Adipose tissue (tissue), 3 donors: ENCODE data around the gene KIFC3. TPM values are rescaled to one million over a fixed set of nuclear protein-coding genes. Genes with fewer than 3 reads are reported as not detected.

ENCODE experiments used
- H3K27ac ChIP-seq: one replicate; pipeline ENCODE4 v1.5.1; 2013; ENCODE audit warnings: low read depth, low read length
- WGBS, 3 donors: extraction: QIAGEN DNeasy Blood & Tissue Kit; methylation state at CpG; one replicate each; pipeline ENCODE4 v1.1.7; 2013; 5-methylcytosine and 5-hydroxymethylcytosine counted together
- polyA plus RNA-seq, 3 donors: library from polyadenylated mRNA; stranded (reverse); fragments of 200-250 nt; gene quantifications; one replicate each; pipeline ENCODE4 v1.2.3, GENCODE V29; 2013
- donor health status: healthy with polysubstance abuse.
- donor health status: Bipolar disorder and iron deficiency.
- donor health status: healthy.

KIFC3 gene
- polyA plus RNA-seq, 3 donors: 21.9 to 35.1 (median 31.6) TPM

DNA sequence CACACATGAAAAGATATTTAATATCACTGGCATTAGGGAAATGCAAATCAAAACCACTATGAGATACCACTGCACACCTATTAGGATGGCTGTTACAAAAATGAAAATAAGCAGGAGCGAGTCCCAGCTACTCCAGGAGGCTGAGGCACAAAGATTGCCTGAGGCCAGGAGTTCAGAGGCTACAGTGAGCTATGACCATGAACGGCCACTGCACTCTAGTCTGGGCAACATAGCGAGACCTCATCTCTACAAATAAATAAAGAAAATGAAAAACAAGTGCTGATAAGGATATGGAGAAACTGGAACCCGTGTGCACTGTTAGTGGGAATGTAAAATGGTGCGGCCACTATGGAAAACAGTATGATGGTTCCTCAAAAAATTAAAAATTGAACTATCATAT, 23.6 kb downstream of the KIFC3 start:
- no peak overlapping the region for H3K27ac ChIP-seq
- WGBS, 3 donors: 91 to 92% (median 92%) methylated on average over 5 of the region's 5 CpGs

DNA sequence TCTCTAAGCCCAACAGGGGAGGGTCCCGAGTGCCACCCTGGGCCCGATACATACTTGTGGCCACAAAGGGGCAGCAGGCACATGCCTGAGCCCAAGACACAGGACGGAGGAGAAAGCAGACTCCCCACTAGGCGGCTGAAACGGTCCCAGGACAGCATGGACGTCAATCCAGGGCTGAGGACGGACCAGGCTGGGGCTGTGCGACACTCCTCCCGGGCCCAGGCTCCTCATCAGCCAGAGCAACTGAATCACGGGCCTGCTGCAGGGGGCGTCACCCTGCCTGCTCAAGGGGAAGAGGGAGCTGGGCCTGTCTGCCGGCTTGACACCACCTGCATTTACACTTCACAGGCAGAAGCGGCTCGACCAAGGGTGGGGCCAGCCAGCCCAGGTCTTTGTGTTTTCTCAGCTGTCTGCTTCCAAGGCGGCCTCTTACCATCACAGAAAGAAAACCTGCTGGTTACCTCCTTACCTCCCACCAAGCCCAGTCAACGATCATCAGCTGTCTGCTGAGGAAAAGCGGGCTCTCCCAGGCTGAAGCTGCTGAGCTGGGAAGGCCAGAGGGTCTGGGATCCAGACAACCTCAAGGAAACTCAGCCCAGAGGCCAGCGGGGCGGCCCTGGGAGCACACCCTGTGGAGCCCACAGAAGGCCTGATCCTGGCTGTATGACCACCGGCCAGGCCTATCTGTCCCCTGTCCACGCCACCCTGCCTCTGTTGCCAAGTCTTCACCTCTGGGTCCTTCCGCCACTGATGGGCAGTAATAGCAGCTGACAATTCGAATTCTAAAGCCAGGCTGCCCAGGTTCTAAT, 26.4 kb downstream of the KIFC3 start:
- WGBS, 3 donors: 78 to 80% (median 79%) methylated on average over 23 of the region's 23 CpGs
- no peak overlapping the region for H3K27ac ChIP-seq

DNA sequence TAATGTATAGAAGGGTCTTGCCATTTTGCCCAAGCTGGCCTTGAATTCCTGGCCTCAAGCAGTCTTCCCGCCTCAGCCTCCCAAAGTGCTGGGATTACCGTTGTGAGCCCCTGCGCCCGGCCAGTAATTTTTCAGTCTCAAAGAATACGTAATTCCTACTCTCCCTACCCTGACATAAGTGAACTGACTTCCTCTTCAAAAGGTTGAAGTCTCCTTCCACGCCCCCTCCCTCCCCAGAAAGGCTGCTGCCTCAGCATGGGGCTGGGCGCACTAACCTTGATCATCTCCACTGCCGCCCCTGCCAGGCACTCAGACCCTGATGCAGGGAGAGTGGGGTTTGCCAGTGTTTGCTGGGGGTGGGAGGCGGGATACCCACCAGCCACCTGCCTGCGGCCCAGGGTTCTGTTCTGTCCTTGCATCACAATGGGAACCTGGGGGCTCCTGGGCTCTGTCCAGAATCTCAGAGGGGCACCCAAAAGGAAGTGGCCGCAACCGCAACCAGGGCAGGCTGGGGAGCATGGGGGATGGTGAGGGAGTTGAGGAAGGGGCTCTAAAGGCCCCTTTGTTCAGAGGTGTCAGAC, 27.5 kb downstream of the KIFC3 start:
- 83 to 89% (median 89%) methylated on average over 12 of the region's 12 CpGs for WGBS, 3 donors

DNA sequence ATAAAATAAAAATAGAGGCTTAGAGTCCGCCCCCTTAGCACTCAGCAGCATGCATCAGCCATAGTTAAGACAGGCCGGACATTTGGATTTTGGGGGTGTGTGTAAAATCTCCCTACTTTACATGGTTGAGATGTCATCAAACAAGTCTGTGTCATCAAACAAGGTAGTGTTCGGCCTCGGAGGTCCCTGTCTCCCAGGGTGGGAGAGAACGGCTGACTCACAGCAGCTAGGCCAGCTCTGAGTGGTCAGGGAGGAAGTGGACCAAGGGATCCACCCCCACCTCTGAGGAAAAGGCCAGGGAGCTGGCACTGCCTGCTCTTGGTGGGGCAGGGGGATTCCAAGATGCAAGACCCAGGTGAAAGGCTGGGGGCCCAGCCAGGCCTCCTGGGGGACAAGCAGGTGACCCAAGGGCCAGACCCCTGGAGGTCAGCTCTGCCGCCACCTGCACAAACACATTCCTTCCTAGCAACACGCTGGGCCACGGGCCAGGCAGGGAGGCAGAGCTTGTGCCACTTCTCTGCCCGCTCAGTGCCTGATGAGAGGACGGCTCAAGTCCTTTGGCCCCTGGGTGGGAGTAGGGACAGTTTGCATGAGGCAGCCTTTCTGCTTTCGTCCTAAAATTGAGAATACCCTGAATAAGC, 28.5 kb downstream of the KIFC3 start:
- H3K27ac ChIP-seq: no peak overlapping the region
- 41 to 91% (median 90%) methylated on average over 11 of the region's 11 CpGs for WGBS, 3 donors

More for the DNA sequence above, 27.5 kb downstream of the KIFC3 start:
- H3K27ac ChIP-seq: no peak overlapping the region

DNA sequence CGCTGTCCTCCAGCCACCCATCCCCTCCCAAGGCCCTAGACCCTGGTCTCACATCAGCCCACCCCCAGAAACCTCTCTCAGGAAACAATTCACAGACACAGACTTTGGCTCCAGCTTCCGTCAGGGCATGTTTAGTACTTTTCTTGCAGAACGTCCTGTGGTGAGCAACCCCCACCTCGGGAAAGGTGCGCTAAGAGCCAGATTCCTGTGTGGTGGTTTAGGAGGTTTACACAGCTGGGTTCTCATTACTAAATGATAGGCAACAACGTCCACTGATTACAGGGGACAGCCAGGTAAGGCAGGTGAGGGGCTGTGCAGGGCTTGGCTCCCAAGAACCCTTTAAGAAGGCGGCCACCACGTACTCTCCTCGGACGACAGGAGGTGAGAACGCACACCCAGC, 29.3 kb downstream of the KIFC3 start:
- no peak overlapping the region for H3K27ac ChIP-seq
- 56 to 85% (median 78%) methylated on average over 11 of the region's 11 CpGs for WGBS, 3 donors

DNA sequence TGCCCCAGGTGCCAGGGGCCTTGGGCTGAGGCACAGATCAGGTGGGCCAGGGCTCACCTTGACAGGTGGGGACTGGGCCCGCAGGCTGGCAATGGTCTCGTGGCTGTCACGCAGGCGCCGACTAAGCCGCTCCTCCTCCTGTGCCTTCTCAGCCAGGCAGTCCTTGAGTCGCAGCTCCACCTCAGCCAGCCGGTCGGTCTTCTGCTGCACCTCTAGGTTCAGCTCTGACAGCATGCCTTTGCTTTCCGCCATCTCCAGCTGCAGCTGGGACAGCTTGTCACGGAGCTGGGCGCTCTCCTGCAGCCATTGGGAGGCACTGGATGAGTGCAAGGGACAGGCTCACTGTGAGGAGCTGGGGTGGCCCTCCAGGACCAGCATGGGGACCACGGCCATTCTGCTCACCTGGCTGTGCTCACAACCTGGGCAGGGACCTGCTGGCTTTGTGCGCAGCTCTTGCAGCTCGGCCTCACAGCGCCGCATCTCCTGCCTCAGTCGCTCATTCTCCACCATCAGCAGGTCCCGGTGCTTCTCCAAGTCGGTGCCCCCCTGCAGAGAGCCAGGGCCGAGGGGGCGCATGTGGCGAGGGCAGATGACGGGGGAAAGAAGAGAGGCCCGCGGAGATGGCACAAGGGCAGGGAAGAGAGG, 31.0 kb downstream of the KIFC3 start:
- H3K27ac ChIP-seq: no peak overlapping the region
- 87 to 94% (median 94%) methylated on average over 25 to 26 of the region's 26 CpGs for WGBS, 3 donors

DNA sequence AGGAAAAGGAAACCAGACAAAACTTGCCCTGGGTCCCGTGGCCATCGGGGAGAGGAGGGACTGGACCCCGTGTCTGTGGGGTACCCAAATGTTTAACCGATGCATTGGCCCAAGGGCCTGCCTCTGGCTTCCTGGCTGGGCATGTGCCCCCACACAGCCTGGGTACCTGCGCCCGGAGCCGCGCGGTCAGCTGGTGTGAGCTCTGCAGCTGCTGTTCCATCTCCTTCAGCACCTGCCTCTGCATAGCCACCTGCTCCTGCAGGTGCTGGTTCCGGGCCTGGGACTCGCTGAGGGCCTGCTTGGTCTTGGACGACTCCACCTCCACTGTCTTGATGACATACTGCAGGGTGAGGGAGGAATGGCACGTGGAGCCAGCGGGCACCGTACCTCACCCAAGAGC, 31.9 kb downstream of the KIFC3 start:
- H3K27ac ChIP-seq: no peak overlapping the region
- 84 to 96% (median 94%) methylated on average over 15 of the region's 15 CpGs for WGBS, 3 donors

DNA sequence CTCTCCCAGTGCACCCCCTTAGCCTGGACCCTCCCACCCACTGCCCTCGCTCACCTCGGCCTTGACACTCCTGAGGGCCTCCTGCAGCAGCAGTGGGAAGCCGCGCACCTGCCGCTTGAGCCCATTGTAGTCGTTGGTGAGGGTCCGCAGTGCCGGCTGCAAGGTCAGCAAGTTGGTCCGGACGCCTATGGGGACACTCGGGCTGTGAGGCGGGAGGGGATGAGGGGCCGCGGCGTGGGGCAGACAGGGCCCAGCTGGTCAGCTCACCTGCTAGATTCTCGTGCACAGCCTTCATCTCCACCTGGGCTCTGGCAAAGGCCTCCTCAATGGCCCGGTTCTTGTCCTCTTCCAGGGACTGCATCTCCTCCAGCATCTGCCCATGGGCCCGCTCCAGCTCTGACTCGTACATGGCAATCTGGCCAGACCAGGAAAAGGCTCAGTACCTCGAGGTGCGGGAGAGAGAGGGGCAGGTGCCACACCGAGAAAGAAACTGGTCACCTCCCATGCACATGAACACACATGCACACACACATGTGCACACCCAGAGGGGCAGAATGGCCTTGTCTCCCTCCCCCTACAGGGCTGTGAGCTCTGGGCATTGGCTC, 32.6 kb downstream of the KIFC3 start:
- H3K27ac ChIP-seq: no peak overlapping the region
- 75 to 95% (median 95%) methylated on average over 21 to 22 of the region's 22 CpGs for WGBS, 3 donors

DNA sequence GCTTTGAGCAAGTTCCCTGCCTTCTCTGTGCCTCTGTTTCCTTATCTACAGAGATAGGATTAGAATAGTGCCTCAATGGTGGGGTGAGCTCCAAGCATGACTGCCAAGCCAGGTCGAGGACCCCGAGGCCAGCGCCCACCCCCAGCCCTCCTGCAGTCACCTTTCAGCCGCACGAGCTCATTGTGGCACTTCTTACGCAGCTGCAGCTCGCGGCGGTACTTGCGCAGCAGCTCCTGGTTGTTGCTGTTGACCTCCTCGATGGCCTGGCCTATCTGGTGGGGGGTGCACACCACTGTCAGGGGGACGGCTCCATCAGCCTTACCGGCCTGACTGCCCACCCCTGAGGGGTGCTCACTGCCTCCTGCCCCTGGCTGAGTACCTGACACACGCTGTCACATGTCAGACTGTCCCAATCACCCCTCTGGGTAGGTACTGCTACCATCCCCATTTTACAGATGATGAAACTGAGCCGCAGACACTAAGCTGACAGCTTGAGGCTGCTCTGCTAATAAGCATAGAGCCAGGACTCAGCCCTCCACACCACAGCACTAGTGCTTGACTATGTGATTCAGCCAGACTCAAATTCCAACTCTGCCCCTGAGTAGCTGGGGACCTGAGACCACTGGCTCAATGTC, 35.5 kb downstream of the KIFC3 start:
- H3K27ac ChIP-seq: no peak overlapping the region
- WGBS, 3 donors: 92 to 94% (median 93%) methylated on average over 11 to 15 of the region's 15 CpGs

DNA sequence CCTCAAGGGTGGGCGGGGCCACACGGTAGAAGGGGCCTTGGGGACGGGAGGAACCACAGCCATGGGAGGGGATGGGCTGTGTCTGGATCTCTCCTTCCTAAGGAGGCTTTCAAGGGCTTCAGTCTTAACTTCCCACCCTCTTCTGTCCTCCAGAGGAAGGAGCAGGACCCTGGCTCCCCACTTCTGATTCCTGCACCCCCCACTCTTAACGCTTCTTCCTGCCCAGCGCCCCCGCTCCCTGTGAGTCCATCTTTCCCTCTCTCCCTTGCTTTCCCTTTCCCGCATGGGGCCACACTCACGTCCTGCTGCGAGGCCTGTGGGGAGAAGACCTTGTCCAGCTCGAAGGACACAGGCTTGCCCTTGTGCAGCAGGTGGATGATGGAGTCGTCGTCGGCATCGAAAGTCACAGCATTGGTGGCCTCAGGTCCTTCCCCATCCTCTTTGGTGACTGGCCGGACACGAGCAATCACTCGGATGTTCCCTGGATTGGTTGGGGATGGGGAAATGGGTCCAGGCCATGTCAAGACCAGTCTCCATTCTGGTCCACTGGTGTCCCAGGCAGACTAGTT, 37.0 kb downstream of the KIFC3 start:
- 91 to 95% (median 94%) methylated on average over 15 to 17 of the region's 17 CpGs for WGBS, 3 donors
- no peak overlapping the region for H3K27ac ChIP-seq

DNA sequence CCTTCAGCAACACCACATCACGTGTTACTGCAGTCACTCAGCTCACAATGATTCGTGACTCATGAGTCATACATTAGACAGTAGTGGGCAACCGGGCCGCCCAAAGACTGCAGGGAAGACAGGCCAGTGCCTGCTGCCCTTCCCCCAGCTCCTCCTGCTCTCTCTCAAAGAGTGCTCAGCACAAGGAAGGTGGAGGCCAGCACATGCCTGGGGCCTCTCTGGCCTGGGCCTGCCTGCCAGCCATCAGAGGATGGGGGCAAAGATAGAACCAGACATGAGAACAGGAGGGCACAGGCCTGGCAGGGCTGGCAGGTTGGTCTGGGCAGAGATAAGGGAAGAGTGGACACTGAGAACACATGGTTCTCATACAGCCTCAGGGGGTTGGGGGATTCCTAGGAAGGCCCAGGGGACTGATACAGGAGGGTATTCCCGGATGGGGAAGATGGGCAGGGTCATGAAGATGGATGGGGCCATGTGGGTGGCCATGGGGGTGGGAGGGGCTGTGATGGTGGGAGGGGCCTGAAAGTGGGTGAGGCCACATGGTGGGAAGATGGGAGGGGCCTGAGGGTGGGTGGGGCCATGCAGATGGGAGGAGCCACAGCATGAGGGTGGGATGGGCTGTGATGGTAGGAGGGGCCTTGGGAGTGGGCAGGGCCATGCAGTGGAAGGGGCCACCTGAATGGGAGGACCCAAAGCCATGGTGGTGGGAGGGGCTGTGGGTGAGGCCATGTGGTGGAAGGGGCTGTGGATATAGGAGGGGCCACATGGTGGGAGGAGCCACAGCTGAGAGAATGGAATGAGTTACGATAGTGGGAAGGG, 37.7 kb downstream of the KIFC3 start:
- H3K27ac ChIP-seq: no peak overlapping the region
- WGBS, 3 donors: 70 to 76% (median 70%) methylated on average over 6 of the region's 6 CpGs

DNA sequence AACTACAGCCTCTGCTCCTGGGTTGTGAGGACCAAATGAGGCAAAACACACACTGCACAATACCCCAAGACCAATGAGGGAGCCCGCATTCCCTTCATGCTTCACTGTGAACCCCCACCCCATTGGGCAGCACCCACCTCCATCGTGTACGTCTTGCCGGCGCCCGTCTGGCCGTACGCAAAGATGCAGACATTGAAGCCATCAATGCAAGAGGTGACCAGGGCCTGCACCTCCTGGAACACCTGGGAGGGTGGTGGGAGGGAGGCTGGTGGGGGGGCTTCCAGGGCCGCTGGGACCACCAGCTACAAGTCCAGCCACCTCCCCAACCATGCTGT, 38.3 kb downstream of the KIFC3 start:
- no peak overlapping the region for H3K27ac ChIP-seq
- whole genome bisulfite sequencing, 3 donors: 94% methylated on average over 8 to 9 of the region's 9 CpGs

DNA sequence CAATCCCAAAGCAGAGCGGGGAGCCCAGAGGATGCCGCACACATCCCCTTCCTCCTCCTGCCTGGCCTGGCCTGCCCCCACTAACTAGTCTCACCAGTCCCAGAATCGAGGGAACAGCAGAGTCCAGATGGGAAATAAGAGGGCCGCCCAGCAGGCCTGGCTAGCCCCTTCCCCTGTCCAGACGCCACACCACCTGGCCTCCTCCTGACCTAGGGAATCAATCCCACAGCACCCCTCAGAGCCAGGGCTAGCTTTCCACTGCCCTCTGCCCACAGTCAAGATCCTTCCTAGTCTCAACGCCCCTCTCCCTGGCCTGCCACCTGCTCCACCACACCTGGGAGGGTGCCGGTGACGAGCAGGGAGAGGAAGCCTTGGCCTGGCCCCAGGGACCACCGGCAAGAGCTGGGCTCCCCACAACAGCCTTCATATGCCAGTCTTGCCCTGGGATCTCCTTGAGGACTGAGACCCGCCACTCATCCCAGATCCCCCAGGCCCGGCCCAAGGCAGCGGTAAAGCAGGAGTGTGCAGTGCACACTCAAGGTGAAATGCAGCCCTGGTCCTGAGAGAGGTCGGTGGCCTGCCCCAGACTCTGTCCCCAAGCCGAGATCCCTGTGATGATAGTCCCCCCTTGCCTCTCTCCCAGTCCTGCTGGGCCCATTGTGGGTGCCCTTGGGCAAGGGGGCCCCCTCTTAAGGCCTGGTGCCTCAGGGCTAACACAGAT, 38.8 kb downstream of the KIFC3 start:
- WGBS, 3 donors: 85 to 95% (median 90%) methylated on average over 13 to 14 of the region's 14 CpGs
- no peak overlapping the region for H3K27ac ChIP-seq

DNA sequence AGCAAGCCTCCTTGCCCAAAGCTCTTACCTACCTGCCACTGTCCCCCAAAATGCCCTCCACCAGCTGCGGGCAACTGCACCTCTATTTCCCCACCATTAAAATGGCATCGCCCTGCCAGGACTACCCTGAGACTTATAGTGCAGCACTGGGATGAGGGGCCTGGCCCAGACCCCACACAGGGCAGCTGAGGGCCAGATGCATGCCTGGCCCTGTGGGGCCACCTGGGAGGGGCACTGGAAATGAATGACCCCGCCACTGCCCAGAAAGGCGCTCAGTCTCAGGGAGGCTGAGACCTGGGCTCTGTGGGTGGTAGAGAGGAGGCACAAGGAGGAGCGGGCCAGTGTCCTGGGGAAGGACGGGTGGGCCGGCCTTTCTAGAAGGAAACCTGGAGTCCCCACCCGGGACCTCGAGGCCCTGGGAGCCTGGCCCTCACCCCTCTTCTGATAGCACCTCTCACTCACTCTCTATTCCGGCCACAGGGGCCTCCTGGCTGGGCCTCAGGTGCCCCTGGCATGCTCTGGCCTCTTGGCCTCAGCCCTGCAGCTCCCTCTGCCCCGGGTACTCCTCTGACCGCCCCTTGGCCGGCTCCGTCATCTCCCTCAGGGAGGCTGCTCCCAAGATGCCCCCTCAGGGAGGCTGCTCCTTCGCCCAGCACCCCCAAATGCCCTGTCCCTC, 39.8 kb downstream of the KIFC3 start:
- no peak overlapping the region for H3K27ac ChIP-seq
- WGBS, 3 donors: 75 to 89% (median 79%) methylated on average over 15 of the region's 15 CpGs

DNA sequence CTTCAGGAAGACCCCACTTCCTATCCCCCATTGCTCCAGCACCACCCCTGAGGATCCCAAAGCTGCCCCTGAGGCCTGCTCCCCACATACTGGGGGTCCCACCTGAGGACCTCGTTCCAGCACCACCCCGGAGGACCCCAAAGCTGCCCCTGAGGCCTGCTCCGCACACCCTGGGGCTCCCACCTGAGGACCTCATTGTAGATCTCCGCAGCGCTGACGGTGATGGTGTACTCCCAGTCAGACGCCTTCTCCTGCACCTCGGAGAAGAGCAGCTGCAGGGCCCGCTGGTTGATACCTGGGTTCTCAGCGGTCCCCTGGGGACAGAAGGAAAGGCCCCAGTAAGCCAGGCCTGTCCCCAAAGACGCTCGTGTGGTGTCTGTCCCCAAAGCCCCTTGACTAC, 40.3 kb downstream of the KIFC3 start:
- no peak overlapping the region for H3K27ac ChIP-seq
- 92 to 94% (median 94%) methylated on average over 12 of the region's 12 CpGs for WGBS, 3 donors

DNA sequence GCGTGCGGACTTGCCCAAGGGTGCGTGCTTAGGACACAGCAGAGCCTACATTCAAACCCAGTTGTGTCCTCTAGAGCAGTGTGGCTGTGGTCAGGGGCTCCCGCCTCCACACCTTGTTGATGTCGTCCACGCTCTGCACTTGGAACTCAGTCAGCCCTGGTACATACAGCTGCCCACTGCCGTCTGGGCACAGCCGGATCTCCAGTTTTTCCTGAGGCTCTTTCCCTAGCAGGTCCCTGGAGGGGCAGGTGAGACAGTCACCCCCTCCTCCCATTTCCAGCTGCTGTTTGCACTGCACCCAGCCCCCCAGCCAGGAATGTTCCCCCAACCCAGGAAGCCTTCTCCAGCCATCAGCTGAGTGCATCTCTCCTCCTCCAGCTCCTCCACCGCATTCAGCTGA, 41.0 kb downstream of the KIFC3 start:
- 80 to 85% (median 81%) methylated on average over 9 of the region's 9 CpGs for WGBS, 3 donors

More for the DNA sequence above, 41.0 kb downstream of the KIFC3 start:
- no peak overlapping the region for H3K27ac ChIP-seq
